Endodermal cell (in vitro differentiated cells): ENCODE measurements around the gene AUTS2. TPM values are rescaled to one million over a fixed set of nuclear protein-coding genes. Genes with fewer than 3 reads are reported as not detected.

Experiments used
- DNase-seq: peaks from one replicate; pipeline ENCODE4 v3.0.0-alpha.2; 2017
- H3K27ac ChIP-seq: 2 replicates; pipeline ENCODE4 v1.5.1; 2013; ENCODE audit warnings: mild to moderate bottlenecking, low read depth, low read length, moderate library complexity
- H3K27me3 ChIP-seq: 2 replicates; pipeline ENCODE4 v1.6.1; 2013; ENCODE audit warnings: mild to moderate bottlenecking, low read length, moderate library complexity; ENCODE audit not compliant: insufficient read depth, control insufficient read depth, poor library complexity, severe bottlenecking
- H3K36me3 ChIP-seq: 2 replicates; pipeline ENCODE4 v1.7.0; 2013; ENCODE audit warnings: mild to moderate bottlenecking, low read length, moderate library complexity; ENCODE audit not compliant: control insufficient read depth, insufficient read depth
- H3K4me1 ChIP-seq: one replicate; pipeline ENCODE4 v1.7.0; 2013; ENCODE audit warnings: low read length; ENCODE audit not compliant: control insufficient read depth, insufficient read depth
- H3K4me3 ChIP-seq: 2 replicates; pipeline ENCODE4 v1.5.1; 2013; ENCODE audit warnings: mild to moderate bottlenecking, low read length, moderate library complexity
- H3K9ac ChIP-seq: 2 replicates; pipeline ENCODE4 v1.6.1; 2013; ENCODE audit warnings: mild to moderate bottlenecking, low read length, moderate library complexity; ENCODE audit not compliant: poor library complexity, severe bottlenecking; ENCODE audit errors: extremely low read depth
- H3K9me3 ChIP-seq: 2 replicates; pipeline ENCODE4 v1.6.1; 2013; ENCODE audit warnings: mild to moderate bottlenecking, low read length, moderate library complexity; ENCODE audit not compliant: control insufficient read depth
- H3K27ac Mint-ChIP-seq: 2 replicates; pipeline ENCODE4 v1.8.0; 2020; ENCODE audit warnings: mixed read lengths
- H3K27me3 Mint-ChIP-seq: 2 replicates; pipeline ENCODE4 v1.8.0; 2021; ENCODE audit warnings: mild to moderate bottlenecking, mixed read lengths; ENCODE audit not compliant: insufficient read depth
- H3K36me3 Mint-ChIP-seq: 2 replicates; pipeline ENCODE4 v1.8.0; 2020; ENCODE audit warnings: low read depth, mixed read lengths
- H3K4me1 Mint-ChIP-seq: 2 replicates; pipeline ENCODE4 v1.8.0; 2020; ENCODE audit warnings: mixed read lengths
- H3K4me3 Mint-ChIP-seq: 2 replicates; pipeline ENCODE4 v1.8.0; 2020; ENCODE audit warnings: mild to moderate bottlenecking, moderate library complexity, mixed read lengths
- H3K9me3 Mint-ChIP-seq: 2 replicates; pipeline ENCODE4 v1.8.0; 2020; ENCODE audit warnings: mild to moderate bottlenecking, mixed read lengths
- WGBS, 2 experiments: methylation state at CpG; one replicate each; pipeline versions ENCODE4 v1.1.5 to v1.1.7; 2013; ENCODE audit warnings: missing lambda C conversion rate in 2 of 2, mixed read lengths in 1 of 2; ENCODE audit not compliant: insufficient coverage in 1 of 2, insufficient read length in 1 of 2; 5-methylcytosine and 5-hydroxymethylcytosine counted together
- total RNA-seq, 2 donors: library from RNA; stranded (reverse); fragmentation: NEBNext Ultra II Directional in 1 of 2; extraction: Animal tissue kit (Norgen Biotek cat#: 25700) in 1 of 2; gene quantifications; 2 replicates in 1 of 2; 3 replicates in 1 of 2; pipeline ENCODE4 v1.2.1, GENCODE V29; 2021
- TF ChIP-seq, protein P1 (sequence below): fragments of 200-600 bp; sonication (generic); conservative IDR thresholded peaks from 2 replicates; pipeline ENCODE4 v1.5.0; 2021; ENCODE audit warnings: antibody characterized with exemption, mild to moderate bottlenecking

Gene AUTS2
- total RNA-seq, 2 donors from 2014 or later, result 76.8 to 106 TPM

- no peak overlapping the region for H3K4me3 Mint-ChIP-seq
- no peaks in the 10 kb centered on the region for H3K9me3 ChIP-seq
- H3K36me3 Mint-ChIP-seq, result peaks cover 18% of the 10 kb centered on the region
- peaks cover 30% of the 10 kb centered on the region for H3K4me1 ChIP-seq
- H3K27me3 ChIP-seq, result no peaks in the 10 kb centered on the region
- peaks cover 42% of the 10 kb centered on the region for H3K27me3 Mint-ChIP-seq
- no peak overlapping the region for H3K27ac ChIP-seq
- H3K36me3 ChIP-seq, result peaks cover 38% of the 10 kb centered on the region
- DNase-seq, result no peak
- no peaks in the 10 kb centered on the region for H3K9me3 Mint-ChIP-seq
- H3K4me3 ChIP-seq, result peak overlapping the region; percentile 96
- TF ChIP-seq, protein P1, sequence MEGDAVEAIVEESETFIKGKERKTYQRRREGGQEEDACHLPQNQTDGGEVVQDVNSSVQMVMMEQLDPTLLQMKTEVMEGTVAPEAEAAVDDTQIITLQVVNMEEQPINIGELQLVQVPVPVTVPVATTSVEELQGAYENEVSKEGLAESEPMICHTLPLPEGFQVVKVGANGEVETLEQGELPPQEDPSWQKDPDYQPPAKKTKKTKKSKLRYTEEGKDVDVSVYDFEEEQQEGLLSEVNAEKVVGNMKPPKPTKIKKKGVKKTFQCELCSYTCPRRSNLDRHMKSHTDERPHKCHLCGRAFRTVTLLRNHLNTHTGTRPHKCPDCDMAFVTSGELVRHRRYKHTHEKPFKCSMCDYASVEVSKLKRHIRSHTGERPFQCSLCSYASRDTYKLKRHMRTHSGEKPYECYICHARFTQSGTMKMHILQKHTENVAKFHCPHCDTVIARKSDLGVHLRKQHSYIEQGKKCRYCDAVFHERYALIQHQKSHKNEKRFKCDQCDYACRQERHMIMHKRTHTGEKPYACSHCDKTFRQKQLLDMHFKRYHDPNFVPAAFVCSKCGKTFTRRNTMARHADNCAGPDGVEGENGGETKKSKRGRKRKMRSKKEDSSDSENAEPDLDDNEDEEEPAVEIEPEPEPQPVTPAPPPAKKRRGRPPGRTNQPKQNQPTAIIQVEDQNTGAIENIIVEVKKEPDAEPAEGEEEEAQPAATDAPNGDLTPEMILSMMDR, result peak; percentile 93
- H3K4me1 Mint-ChIP-seq, result peaks cover 30% of the 10 kb centered on the region
- 7% methylated on average over 2 of the region's 2 CpGs; no CpG with 5 or more reads in 1 of the 2 experiments for WGBS, 2 experiments
- no peak overlapping the region for H3K27ac Mint-ChIP-seq
- H3K9ac ChIP-seq, result no peak overlapping the region
These were observed 1100.1 kb downstream of the AUTS2 start for GRCh38 chr7:70698219-70698832.

DNA sequence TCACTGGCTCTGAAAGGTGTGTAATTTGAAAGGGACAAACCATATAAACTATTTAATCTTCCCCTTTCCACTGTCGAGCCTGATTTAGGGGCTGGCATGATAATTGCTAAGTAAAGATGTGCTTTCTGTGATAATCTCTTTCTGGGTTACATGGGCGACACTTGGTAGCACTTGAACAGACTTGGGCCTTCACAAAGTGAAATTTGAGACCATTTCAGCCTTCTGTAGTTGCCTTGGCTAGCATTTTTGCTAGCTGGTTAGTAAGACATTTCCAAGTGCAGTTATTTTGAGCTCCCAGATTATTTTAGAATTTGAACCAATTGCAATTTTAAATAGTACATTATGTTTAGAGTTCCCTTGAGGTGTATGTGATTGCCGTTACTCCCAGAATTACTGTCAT is 1101.0 kb downstream of the AUTS2 start:
- DNase-seq, result no peak
- Mint-ChIP-seq H3K27me3 (peaks cover 42% of the 10 kb centered on the region), H3K4me3 (no peak overlapping the region), H3K4me1 (peaks cover 37% of the 10 kb centered on the region), H3K9me3 (no peaks in the 10 kb centered on the region), H3K36me3 (peaks cover 18% of the 10 kb centered on the region), H3K27ac (no peak overlapping the region)
- no peaks in the 10 kb centered on the region for H3K27me3 ChIP-seq
- no peaks in the 10 kb centered on the region for H3K9me3 ChIP-seq
- peaks cover 35% of the 10 kb centered on the region for H3K4me1 ChIP-seq
- peaks cover 41% of the 10 kb centered on the region for H3K36me3 ChIP-seq
- peak overlapping the region; percentile 2 for H3K9ac ChIP-seq
- H3K27ac ChIP-seq, result no peak overlapping the region
- 80 to 100% methylated on average over 1 to 3 of the region's 3 CpGs for whole genome bisulfite sequencing, 2 experiments
- TF ChIP-seq, protein P1, result no peak
- H3K4me3 ChIP-seq, result peak overlapping the region; percentile 96

GRCh38 chr7:70700055-70700940 is 1102.0 kb downstream of the AUTS2 start:
- Histone ChIP-seq H3K9ac (no peak overlapping the region), H3K4me3 (peak overlapping the region; percentile 96), H3K36me3 (peaks cover 45% of the 10 kb centered on the region), H3K27ac (no peak overlapping the region), H3K4me1 (peaks cover 35% of the 10 kb centered on the region), H3K9me3 (no peaks in the 10 kb centered on the region), H3K27me3 (no peaks in the 10 kb centered on the region)
- peak; percentile 70 for DNase-seq
- Mint-ChIP-seq H3K4me3 (no peak overlapping the region), H3K27ac (no peak overlapping the region), H3K9me3 (no peaks in the 10 kb centered on the region), H3K27me3 (peaks cover 42% of the 10 kb centered on the region), H3K36me3 (peaks cover 18% of the 10 kb centered on the region), H3K4me1 (peaks cover 47% of the 10 kb centered on the region)
- 23 to 44% methylated on average over 5 to 10 of the region's 11 CpGs for WGBS, 2 experiments
- TF ChIP-seq, protein P1, result no peak
